HepG2 (cell line): ENCODE measurements around the gene SOX9. TPM values are rescaled to one million over a fixed set of nuclear protein-coding genes. Genes with fewer than 3 reads are reported as not detected.

Source experiments
- ATAC-seq: fragments of 200-7000 bp; cut with Tn5 transposase; 3 replicates; pipeline ENCODE4 v1.9.1; 2020; ENCODE audit warnings: mild to moderate bottlenecking, moderate library complexity
- BruUV-seq: library from RNA; stranded (reverse); fragments of 400-500 nt; replicated peaks from 2 replicates; lab custom pipeline; 2021; lab: Mats Ljungman, UMichigan
- CTCF ChIA-PET: fragments of 300-600 bp; formaldehyde crosslinking; extraction: SDS; loops from one replicate; lab custom pipeline; 2021; ENCODE audit warnings: low total read pairs, inconsistent platforms, low intra/inter-chr PET ratio; lab: Yijun Ruan, JAX
- POLR2A ChIA-PET: fragments of 350-600 bp; sonication (Branson Sonifier 250); formaldehyde crosslinking; loops from one replicate; lab custom pipeline; 2020; ENCODE audit warnings: antibody characterized with exemption, inconsistent platforms; lab: Yijun Ruan, JAX
- DNase-seq: peaks from one replicate; pipeline ENCODE4 v3.0.0-alpha.2; 2015; ENCODE audit warnings: low spot score
- FAIRE-seq: peaks from 3 replicates; lab custom pipeline; 2011; peaks lifted over from hg19 to GRCh38; lab: Jason Lieb, UNC
- H2AFZ ChIP-seq: one replicate; pipeline ENCODE4 v1.6.1; 2011; ENCODE audit warnings: low read length, inconsistent platforms
- H3K27ac ChIP-seq: fragments of 300-600 bp; 3 replicates; pipeline ENCODE4 v1.8.0; 2011; ENCODE audit warnings: mixed run types, mild to moderate bottlenecking, mixed read lengths, low read length, inconsistent platforms; ENCODE audit not compliant: insufficient read depth; ENCODE audit errors: extremely low read length
- H3K27me3 ChIP-seq, 2 experiments: fragments of 200-600 bp in 1 of 2; 2 replicates in 1 of 2; 3 replicates in 1 of 2; pipeline versions ENCODE4 v1.6.0 to v1.8.0; 2011; ENCODE audit warnings: low read length in 2 of 2, mild to moderate bottlenecking in 2 of 2, moderate library complexity in 2 of 2, inconsistent platforms in 1 of 2; ENCODE audit not compliant: insufficient read depth in 2 of 2, control insufficient read depth in 1 of 2
- H3K36me3 ChIP-seq, 2 experiments: fragments of 200-600 bp in 1 of 2; replicated peaks in 1 of 2; 2 replicates in 1 of 2; 3 replicates in 1 of 2; pipeline versions ENCODE4 v1.5.1 to v1.8.0; 2011; ENCODE audit warnings: low read length in 2 of 2, inconsistent platforms in 1 of 2; ENCODE audit not compliant: insufficient read depth in 2 of 2, control insufficient read depth in 1 of 2
- H3K4me1 ChIP-seq: 2 replicates; pipeline ENCODE4 v1.5.1; 2012; ENCODE audit warnings: low read length, inconsistent platforms; ENCODE audit not compliant: insufficient read depth
- H3K4me2 ChIP-seq: 2 replicates; pipeline ENCODE4 v1.6.0; 2011; ENCODE audit warnings: low read depth, low read length, inconsistent platforms
- H3K4me3 ChIP-seq, 3 experiments: fragments of 200-600 bp in 1 of 3; sonication (generic), shearing (Covaris generic) in 1 of 3; replicated peaks in 1 of 3; 2 replicates each; pipeline ENCODE4 v1.5.1; 2011 to 2016; ENCODE audit warnings: low read length in 3 of 3, inconsistent platforms in 2 of 3, low read depth in 2 of 3, mild to moderate bottlenecking in 2 of 3, control low read depth in 1 of 3, mixed read lengths in 1 of 3; ENCODE audit not compliant: insufficient read depth in 1 of 3
- H3K79me2 ChIP-seq: one replicate; pipeline ENCODE4 v1.6.1; 2011; ENCODE audit warnings: low read length, inconsistent platforms; ENCODE audit not compliant: insufficient read depth
- H3K9ac ChIP-seq: 2 replicates; pipeline ENCODE4 v1.6.0; 2011; ENCODE audit warnings: mild to moderate bottlenecking, low read depth, low read length, inconsistent platforms; ENCODE audit not compliant: insufficient read depth
- H3K9me3 ChIP-seq: 2 replicates; pipeline ENCODE4 v1.5.1; 2012; ENCODE audit warnings: mild to moderate bottlenecking, low read length
- H4K20me1 ChIP-seq: 2 replicates; pipeline ENCODE4 v1.6.0; 2011; ENCODE audit warnings: inconsistent platforms, mild to moderate bottlenecking, low read length, moderate library complexity; ENCODE audit not compliant: insufficient read depth
- ATF7 ChIP-seq, 2 experiments: fragments of 450-650 bp in 1 of 2; sonication (generic) in 1 of 2; formaldehyde crosslinking in 1 of 2; IDR thresholded peaks; 2 replicates each; pipeline versions ENCODE4 v1.4.0 to v1.6.1; 2016 to 2020; ENCODE audit warnings: antibody characterized with exemption in 1 of 2, mild to moderate bottlenecking in 1 of 2, missing genetic modification reagents in 1 of 2
- CEBPB ChIP-seq: IDR thresholded peaks from 2 replicates; pipeline ENCODE4 v1.6.1; 2011; ENCODE audit warnings: low read depth, low read length, improper control_type of control experiment, borderline replicate concordance
- CEBPG ChIP-seq: IDR thresholded peaks from 2 replicates; pipeline ENCODE4 v1.6.1; 2016
- FUBP1 ChIP-seq: sonication (generic); formaldehyde crosslinking; IDR thresholded peaks from 2 replicates; pipeline ENCODE4 v1.5.1; 2020; ENCODE audit warnings: missing genetic modification reagents, mild to moderate bottlenecking, borderline replicate concordance
- PATZ1 ChIP-seq: sonication (generic); formaldehyde crosslinking; IDR thresholded peaks from 2 replicates; pipeline ENCODE4 v1.4.0; 2020; ENCODE audit warnings: missing genetic modification reagents
- ZNF644 ChIP-seq: IDR thresholded peaks from 2 replicates; pipeline ENCODE4 v1.6.1; 2016; ENCODE audit warnings: low read depth
- WGBS: methylation state at CpG from one replicate; pipeline ENCODE4 v1.1.6; 2017; ENCODE audit warnings: low lambda C conversion rate; 5-methylcytosine and 5-hydroxymethylcytosine counted together
- in situ Hi-C: cut with HindIII; loops from 2 replicates; pipeline ENCODE4 v1.10.0; 2017; ENCODE audit warnings: low pct_unique_long_range_greater_than_20kb; ENCODE audit not compliant: extremely low pct_ligation_motif_present
- intact Hi-C: fragments of 100-400 bp; cut with micrococcal nuclease; formaldehyde crosslinking; loops from one replicate; pipeline ENCODE4 v1.10.0; 2022; ENCODE audit not compliant: unreplicated experiment
- polyA plus RNA-seq, 8 experiments: library from polyadenylated mRNA; depleted of rRNA in 3 of 8; stranded (reverse) in 7 of 8; unstranded in 1 of 8; fragments of >200 nt; fragmentation: Illumina TruSeq in 4 of 8; extraction: Trizol in 4 of 8; gene quantifications; 2 replicates each; pipeline versions ENCODE4 v1.2.1 to v1.2.3, GENCODE V29; 2011 to 2016; ENCODE audit warnings: low read depth in 4 of 8, missing spikeins in 1 of 8, mixed read lengths in 1 of 8; ENCODE audit not compliant: insufficient read depth in 1 of 8
- total RNA-seq, 5 experiments: library from RNA; depleted of rRNA; stranded (reverse); fragments of >200 nt; fragmentation: Illumina TruSeq; extraction: Trizol; gene quantifications; 2 replicates each; pipeline ENCODE4 v1.2.3, GENCODE V29; 2016; ENCODE audit warnings: low read depth in 1 of 5

SOX9 gene
- total and polyA plus RNA-seq, 2 of the 13 experiments (the other 11 are each of a cell fraction or from before 2014, with no cell fraction given), result 16.1 to 27.6 TPM

GRCh38 chr17:72145562-72145961 lies 24.7 kb downstream of the SOX9 start:
- Histone ChIP-seq H4K20me1 (no peaks in the 10 kb centered on the region), H3K27ac (no peak overlapping the region), H3K9me3 (no peaks in the 10 kb centered on the region), H3K27me3 (peaks cover 0 to 14% of the 10 kb centered on the region in 2 experiments; a peak in 2 of 5 replicates), H3K4me3 (no peak overlapping the region), H2AFZ (no peak overlapping the region), H3K36me3 (no peaks in the 10 kb centered on the region), H3K4me1 (peaks cover 22% of the 10 kb centered on the region), H3K9ac (no peak overlapping the region), H3K79me2 (no peaks in the 10 kb centered on the region), H3K4me2 (no peak overlapping the region)
- ATAC-seq (no peak), FAIRE-seq (no peak), DNase-seq (no peak)
- ChIA-PET POLR2A (no interaction called here), CTCF (no interaction called here)
- TF ChIP-seq CEBPG (CRISPR knock-in tag) (0 out of 2 replicates have a peak, but pooled peaks have one; percentile 20), FUBP1 (CRISPR knock-in tag) (no peak), CEBPB (peak; percentile 78), ZNF644 (no peak), PATZ1 (CRISPR knock-in tag) (no peak), ATF7 (IDR thresholded peaks at IDR 0.05) (peak; percentile 86), ATF7 (CRISPR knock-in tag; IDR thresholded peaks at IDR 0.05) (no peak)
- BruUV-seq, result no TSS peak
- in situ Hi-C loops, result no loop called here
- intact Hi-C loops, result no loop called here
- WGBS, result 46% methylated on average over 3 of the region's 3 CpGs
